ENCODE results near the gene TENM3.

TENM3 gene

DNA sequence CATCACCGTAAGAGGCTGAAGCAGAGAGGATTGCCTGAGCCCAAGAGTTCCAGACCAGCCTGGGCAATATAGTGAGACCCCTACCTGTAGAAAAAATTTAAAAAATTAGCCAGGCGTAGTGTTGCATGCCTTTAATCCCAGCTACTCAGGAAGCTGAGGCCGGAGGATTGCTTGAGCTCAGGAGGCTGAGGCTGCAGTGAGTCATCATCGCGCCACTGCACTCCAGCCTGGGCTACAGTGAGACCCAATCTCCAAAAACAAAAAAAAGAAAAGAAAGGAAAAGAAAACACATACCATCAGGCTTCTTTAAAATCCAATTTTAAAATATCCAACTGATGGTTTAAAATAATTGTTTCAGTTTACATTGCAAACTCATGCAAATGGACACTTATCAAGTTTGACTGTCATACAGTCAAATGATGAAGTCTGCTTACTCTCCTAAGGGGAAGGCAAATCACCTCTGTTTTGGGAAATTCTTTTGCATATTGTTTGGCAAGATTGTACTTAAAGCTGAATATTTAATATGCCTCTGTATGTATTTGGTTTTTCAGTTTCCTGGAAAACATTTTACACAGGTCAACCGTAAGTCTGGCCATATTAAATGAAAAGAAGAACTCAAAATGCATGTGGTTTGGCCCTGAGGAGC is 23.7 kb upstream of the TENM3 start (continued):
- TF ChIP-seq ZFP69B (tag by site-specific recombination; IDR thresholded peaks at IDR 0.05) = no peak
- no peak for TF ChIP-seq ZSCAN23 (tag by site-specific recombination; IDR thresholded peaks at IDR 0.05)
- no peak for TF ChIP-seq ZSCAN16 (tag by site-specific recombination; IDR thresholded peaks at IDR 0.05)

- H3K4me1 ChIP-seq (ENCODE audit: control insufficient read depth, insufficient read depth, low read length) = no peaks in the 10 kb centered on the region
- H3K9me3 ChIP-seq (ENCODE audit: control insufficient read depth, insufficient read depth, low read depth, low read length) = no peaks in the 10 kb centered on the region
- H3K4me3 ChIP-seq (ENCODE audit: low read depth, low read length) = no peak overlapping the region
- ChIA-PET CTCF (no interaction called here), POLR2A (no interaction called here)
- no peak overlapping the region for H3K27ac ChIP-seq (ENCODE audit: extremely low read depth, low read depth, low read length)
- TF ChIP-seq ZNF549 (tag by site-specific recombination; IDR thresholded peaks at IDR 0.05) (no peak), MEIS1 (CRISPR knock-in tag; IDR thresholded peaks at IDR 0.05; ENCODE audit: borderline replicate concordance) (no peak), ZNF707 (tag by site-specific recombination; IDR thresholded peaks at IDR 0.05) (no peak), ZNF561 (tag by site-specific recombination; IDR thresholded peaks at IDR 0.05; ENCODE audit: borderline replicate concordance) (no peak)
- H3K36me3 ChIP-seq (ENCODE audit: control insufficient read depth in 2 of 2, insufficient read depth in 1 of 2, low read length in 2 of 2) = no peaks in the 10 kb centered on the region
These were observed 21.2 kb upstream of the TENM3 start for GRCh38 chr4:182221987-182222386.

DNA sequence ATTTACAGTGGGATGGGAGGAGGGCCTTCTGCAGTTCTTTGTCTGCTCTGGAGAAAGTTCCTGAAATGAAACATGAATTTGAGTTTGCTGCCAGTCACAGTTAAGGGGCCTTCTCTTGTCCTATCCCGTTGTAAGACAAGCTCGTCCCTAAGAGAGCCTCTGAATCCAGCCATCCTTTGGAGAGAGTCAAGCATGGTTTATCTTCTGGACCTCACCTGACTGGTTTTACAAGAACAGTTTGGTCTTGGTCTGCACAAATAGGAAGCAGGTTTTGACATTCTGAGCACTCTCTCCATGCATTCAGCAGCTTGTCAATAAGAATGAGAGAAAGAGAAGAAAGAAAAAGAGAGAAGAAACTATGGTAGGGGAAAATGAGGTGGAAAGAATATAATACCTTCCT is 20.4 kb upstream of the TENM3 start:
- no peak overlapping the region for H3K4me3 ChIP-seq (ENCODE audit: low read depth, low read length)
- TF ChIP-seq ZNF785 (tag by site-specific recombination; IDR thresholded peaks at IDR 0.05) = no peak
- TF ChIP-seq, protein P1, sequence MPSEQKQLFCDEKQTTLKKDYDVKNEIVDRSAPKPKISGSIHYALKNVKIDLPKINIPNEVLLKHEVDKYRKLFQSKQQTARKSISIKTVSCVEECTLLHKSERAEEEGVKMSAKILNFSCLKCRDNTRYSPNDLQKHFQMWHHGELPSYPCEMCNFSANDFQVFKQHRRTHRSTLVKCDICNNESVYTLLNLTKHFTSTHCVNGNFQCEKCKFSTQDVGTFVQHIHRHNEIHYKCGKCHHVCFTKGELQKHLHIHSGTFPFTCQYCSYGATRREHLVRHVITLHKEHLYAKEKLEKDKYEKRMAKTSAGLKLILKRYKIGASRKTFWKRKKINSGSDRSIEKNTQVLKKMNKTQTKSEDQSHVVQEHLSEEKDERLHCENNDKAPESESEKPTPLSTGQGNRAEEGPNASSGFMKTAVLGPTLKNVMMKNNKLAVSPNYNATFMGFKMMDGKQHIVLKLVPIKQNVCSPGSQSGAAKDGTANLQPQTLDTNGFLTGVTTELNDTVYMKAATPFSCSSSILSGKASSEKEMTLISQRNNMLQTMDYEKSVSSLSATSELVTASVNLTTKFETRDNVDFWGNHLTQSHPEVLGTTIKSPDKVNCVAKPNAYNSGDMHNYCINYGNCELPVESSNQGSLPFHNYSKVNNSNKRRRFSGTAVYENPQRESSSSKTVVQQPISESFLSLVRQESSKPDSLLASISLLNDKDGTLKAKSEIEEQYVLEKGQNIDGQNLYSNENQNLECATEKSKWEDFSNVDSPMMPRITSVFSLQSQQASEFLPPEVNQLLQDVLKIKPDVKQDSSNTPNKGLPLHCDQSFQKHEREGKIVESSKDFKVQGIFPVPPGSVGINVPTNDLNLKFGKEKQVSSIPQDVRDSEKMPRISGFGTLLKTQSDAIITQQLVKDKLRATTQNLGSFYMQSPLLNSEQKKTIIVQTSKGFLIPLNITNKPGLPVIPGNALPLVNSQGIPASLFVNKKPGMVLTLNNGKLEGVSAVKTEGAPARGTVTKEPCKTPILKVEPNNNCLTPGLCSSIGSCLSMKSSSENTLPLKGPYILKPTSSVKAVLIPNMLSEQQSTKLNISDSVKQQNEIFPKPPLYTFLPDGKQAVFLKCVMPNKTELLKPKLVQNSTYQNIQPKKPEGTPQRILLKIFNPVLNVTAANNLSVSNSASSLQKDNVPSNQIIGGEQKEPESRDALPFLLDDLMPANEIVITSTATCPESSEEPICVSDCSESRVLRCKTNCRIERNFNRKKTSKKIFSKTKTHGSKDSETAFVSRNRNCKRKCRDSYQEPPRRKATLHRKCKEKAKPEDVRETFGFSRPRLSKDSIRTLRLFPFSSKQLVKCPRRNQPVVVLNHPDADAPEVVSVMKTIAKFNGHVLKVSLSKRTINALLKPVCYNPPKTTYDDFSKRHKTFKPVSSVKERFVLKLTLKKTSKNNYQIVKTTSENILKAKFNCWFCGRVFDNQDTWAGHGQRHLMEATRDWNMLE (tag by site-specific recombination; conservative IDR thresholded peaks at IDR 0.05; ENCODE audit: low read depth) = no peak
- no peak for TF ChIP-seq PRDM10 (tag by site-specific recombination; IDR thresholded peaks at IDR 0.05)
- TF ChIP-seq ZNF426 (tag by site-specific recombination; IDR thresholded peaks at IDR 0.05) = no peak
- TF ChIP-seq ZNF391 (tag by site-specific recombination; IDR thresholded peaks at IDR 0.05; ENCODE audit: borderline replicate concordance, low read depth) = no peak
- TF ChIP-seq, protein P2, sequence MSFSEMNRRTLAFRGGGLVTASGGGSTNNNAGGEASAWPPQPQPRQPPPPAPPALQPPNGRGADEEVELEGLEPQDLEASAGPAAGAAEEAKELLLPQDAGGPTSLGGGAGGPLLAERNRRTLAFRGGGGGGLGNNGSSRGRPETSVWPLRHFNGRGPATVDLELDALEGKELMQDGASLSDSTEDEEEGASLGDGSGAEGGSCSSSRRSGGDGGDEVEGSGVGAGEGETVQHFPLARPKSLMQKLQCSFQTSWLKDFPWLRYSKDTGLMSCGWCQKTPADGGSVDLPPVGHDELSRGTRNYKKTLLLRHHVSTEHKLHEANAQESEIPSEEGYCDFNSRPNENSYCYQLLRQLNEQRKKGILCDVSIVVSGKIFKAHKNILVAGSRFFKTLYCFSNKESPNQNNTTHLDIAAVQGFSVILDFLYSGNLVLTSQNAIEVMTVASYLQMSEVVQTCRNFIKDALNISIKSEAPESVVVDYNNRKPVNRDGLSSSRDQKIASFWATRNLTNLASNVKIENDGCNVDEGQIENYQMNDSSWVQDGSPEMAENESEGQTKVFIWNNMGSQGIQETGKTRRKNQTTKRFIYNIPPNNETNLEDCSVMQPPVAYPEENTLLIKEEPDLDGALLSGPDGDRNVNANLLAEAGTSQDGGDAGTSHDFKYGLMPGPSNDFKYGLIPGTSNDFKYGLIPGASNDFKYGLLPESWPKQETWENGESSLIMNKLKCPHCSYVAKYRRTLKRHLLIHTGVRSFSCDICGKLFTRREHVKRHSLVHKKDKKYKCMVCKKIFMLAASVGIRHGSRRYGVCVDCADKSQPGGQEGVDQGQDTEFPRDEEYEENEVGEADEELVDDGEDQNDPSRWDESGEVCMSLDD (tag by site-specific recombination; IDR thresholded peaks at IDR 0.05) = no peak
- TF ChIP-seq KLF10 (tag by site-specific recombination; IDR thresholded peaks at IDR 0.05) = no peak
- CTCF ChIA-PET = interaction anchor here (0.6 kb wide), 1 partner anchor 605 kb away, joined by 4 read pairs; no protein-coding TSS in a partner anchor
- no peaks in the 10 kb centered on the region for H3K36me3 ChIP-seq (ENCODE audit: control insufficient read depth in 2 of 2, insufficient read depth in 1 of 2, low read length in 2 of 2)
- POLR2A ChIA-PET = no interaction called here
- H3K27ac ChIP-seq (ENCODE audit: extremely low read depth, low read depth, low read length) = no peak overlapping the region
- H3K4me1 ChIP-seq (ENCODE audit: control insufficient read depth, insufficient read depth, low read length) = no peaks in the 10 kb centered on the region
- no peaks in the 10 kb centered on the region for H3K9me3 ChIP-seq (ENCODE audit: control insufficient read depth, insufficient read depth, low read depth, low read length)
